HEK293T (cell line): ENCODE data around the gene KASH5.
"Not testable (repeated sequence)": the region's sequence is repeated elsewhere in the genome, so short reads cannot be mapped to it uniquely, and the experiment has no call there.

Experiments
- CTCF ChIA-PET: fragments of 350-600 bp; formaldehyde crosslinking; extraction: SDS; loops from one replicate; lab custom pipeline; 2021; ENCODE audit warnings: antibody characterized with exemption, inconsistent platforms; lab: Yijun Ruan, JAX
- POLR2A ChIA-PET: fragments of 350-600 bp; formaldehyde crosslinking; extraction: SDS; loops from one replicate; lab custom pipeline; 2020; ENCODE audit warnings: antibody characterized with exemption, inconsistent platforms; lab: Yijun Ruan, JAX
- DNase-seq: peaks from one replicate; pipeline ENCODE4 v3.0.0; 2012; ENCODE audit warnings: mixed read lengths; ENCODE audit errors: extremely low spot score
- ARNT ChIP-seq: fragments of 450-650 bp; IDR thresholded peaks from 2 replicates; pipeline ENCODE4 v1.6.1; 2017; ENCODE audit warnings: mild to moderate bottlenecking
- BHLHE40 ChIP-seq: fragments of 450-650 bp; IDR thresholded peaks from 2 replicates; pipeline ENCODE4 v1.6.1; 2016; ENCODE audit warnings: mild to moderate bottlenecking, moderate library complexity, borderline replicate concordance
- CTBP1 ChIP-seq: fragments of 450-650 bp; IDR thresholded peaks from 2 replicates; pipeline ENCODE4 v1.6.1; 2016; ENCODE audit warnings: borderline replicate concordance
- ELF4 ChIP-seq: fragments of 450-650 bp; IDR thresholded peaks from 2 replicates; pipeline ENCODE4 v1.6.1; 2017; ENCODE audit warnings: antibody characterized with exemption
- FOXA1 ChIP-seq: fragments of 450-650 bp; IDR thresholded peaks from 2 replicates; pipeline ENCODE4 v1.6.1; 2016; ENCODE audit warnings: mild to moderate bottlenecking
- FOXK2 ChIP-seq: fragments of 450-650 bp; IDR thresholded peaks from 2 replicates; pipeline ENCODE4 v1.6.1; 2016; ENCODE audit warnings: mild to moderate bottlenecking
- FOXM1 ChIP-seq: fragments of 450-650 bp; IDR thresholded peaks from 2 replicates; pipeline ENCODE4 v1.6.1; 2017; ENCODE audit warnings: mild to moderate bottlenecking, borderline replicate concordance
- HDGF ChIP-seq: fragments of 450-650 bp; IDR thresholded peaks from 2 replicates; pipeline ENCODE4 v1.6.1; 2017; ENCODE audit warnings: antibody characterized with exemption, borderline replicate concordance
- L3MBTL2 ChIP-seq: fragments of 450-650 bp; conservative IDR thresholded peaks from 2 replicates; pipeline ENCODE4 v1.6.1; 2016; ENCODE audit warnings: mild to moderate bottlenecking
- LEF1 ChIP-seq: fragments of 450-650 bp; IDR thresholded peaks from 2 replicates; pipeline ENCODE4 v1.6.1; 2017; ENCODE audit warnings: mild to moderate bottlenecking, borderline replicate concordance
- NFRKB ChIP-seq: fragments of 450-650 bp; IDR thresholded peaks from 2 replicates; pipeline ENCODE4 v1.6.1; 2016; ENCODE audit warnings: mild to moderate bottlenecking, moderate library complexity
- SP1 ChIP-seq: fragments of 450-650 bp; IDR thresholded peaks from 2 replicates; pipeline ENCODE4 v1.6.1; 2017
- SUZ12 ChIP-seq: fragments of 450-650 bp; IDR thresholded peaks from 2 replicates; pipeline ENCODE4 v1.6.1; 2016; ENCODE audit warnings: mild to moderate bottlenecking
- TARDBP ChIP-seq: fragments of 450-650 bp; IDR thresholded peaks from 2 replicates; pipeline ENCODE4 v1.6.1; 2016
- ZNF384 ChIP-seq: fragments of 450-650 bp; IDR thresholded peaks from 2 replicates; pipeline ENCODE4 v1.6.1; 2016
- TF ChIP-seq, protein P1 (sequence below): fragments of 450-650 bp; IDR thresholded peaks from 2 replicates; pipeline ENCODE4 v1.6.1; 2016

KASH5 gene

DNA sequence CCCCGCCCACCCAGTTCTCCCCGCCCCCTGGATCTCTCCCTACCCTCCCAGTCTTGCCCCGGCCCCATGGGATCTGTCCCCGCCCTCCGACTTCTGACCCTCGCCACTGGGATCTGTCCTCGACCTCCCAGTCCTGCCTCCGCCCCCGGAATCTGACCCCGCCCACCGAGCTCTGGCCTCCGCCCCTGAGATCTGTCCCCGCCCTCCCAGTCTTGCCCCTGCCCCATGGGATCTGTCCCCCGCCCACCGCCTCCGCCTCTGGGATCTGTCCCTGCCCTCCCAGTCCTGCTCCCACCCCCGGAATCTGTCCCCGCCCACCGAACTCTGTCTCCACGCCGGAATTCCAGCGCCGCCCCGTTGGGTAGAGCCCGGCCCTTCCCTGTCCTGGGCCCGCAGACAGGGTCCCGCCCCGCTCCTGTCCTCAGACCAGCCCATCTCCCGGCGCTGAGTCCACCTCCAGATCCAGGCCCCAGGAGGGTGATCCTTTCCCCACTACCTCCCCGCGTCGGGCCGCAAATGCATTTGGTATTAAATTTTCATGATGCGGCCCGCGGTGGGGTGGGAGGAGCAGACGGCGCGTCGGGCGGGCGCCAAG is 54.8 kb downstream of the KASH5 start:
- ChIA-PET CTCF (interaction anchor here (0.9 to 1.5 kb wide), 4 partner anchors 9 to 28 kb away, joined by 3 to 5 read pairs (median 4); partner anchors contain the start of genes ALDH16A1 and PIH1D1), POLR2A (interaction anchor here (0.5 to 3.1 kb wide), 5 partner anchors 9 to 233 kb away, joined by 3 to 20 read pairs (median 4); partner anchors contain the start of genes GFY and PIH1D1)
- TF ChIP-seq FOXM1, result no peak
- no peak for TF ChIP-seq TARDBP
- peak; percentile 86 for DNase-seq

DNA sequence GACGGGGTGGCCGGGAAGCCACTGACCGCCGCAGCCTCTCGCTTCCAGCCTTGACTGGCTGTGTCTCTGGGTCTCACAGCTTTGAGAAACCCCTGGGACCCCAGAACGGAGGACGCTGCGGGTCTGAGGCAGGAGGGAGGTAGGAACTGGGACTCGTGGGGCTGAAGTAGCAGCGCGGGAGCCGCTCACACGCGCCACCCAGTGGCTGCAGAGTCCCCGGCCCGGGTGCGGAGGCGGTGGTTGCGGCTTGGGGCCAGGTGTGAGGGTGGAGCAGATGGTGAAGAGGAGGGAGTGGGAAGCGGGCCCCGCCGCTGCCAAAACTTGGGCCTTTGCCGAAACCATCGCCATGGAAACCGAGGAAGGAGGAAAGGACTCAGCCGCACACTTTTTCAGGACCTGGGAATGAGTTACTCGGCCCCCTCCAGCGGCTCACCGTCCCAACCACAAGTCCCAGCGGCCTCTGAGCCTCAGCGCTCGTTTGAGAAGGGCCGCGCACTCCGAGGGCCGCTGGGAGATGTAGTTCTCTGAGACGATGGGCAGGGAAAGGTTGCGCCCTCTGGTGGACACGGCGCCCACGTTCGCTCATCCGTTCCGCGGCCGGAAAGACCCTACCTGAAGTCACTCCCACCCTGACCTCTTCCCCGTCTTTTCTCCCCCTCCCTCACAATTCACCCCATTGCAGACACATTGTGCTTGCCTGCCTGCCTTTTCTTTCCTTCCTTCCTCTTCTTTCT is 55.5 kb downstream of the KASH5 start:
- POLR2A ChIA-PET, result interaction anchor here (0.9 to 3.1 kb wide), 3 partner anchors 8 to 50 kb away, joined by 3 to 20 read pairs (median 4); partner anchors contain the start of genes GFY and PIH1D1
- no peak for TF ChIP-seq FOXK2
- TF ChIP-seq L3MBTL2, result peak; percentile 78
- TF ChIP-seq SUZ12, result peak; percentile 97; the same call in 1 of the 2 replicates
- no peak for TF ChIP-seq NFRKB

DNA sequence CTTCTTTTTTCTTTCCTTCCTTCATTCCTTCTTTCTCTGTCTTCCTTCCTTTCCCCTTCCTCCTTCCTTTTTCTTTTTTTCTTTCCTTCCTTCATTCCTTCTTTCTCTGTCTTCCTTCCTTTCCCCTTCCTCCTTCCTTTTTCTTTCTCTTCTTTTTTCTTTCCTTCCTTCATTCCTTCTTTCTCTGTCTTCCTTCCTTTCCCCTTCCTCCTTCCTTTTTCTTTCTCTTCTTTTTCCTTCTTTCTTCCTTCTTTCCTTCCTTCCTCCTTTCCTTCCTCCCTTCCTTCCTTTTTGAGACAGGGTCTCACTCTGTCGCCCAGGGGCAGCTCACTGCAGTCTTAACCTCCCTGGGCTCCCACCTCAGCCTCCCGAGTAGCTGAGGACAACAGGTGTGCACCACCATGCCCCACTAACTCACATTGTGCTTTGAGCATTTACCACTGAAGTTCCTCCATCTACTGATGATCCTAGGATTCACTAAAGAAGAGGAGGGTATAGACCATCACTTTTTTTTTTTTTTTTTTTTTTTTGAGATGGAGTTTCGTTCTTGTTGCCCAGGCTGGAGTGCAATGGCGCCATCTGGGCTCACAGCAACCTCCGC is 56.2 kb downstream of the KASH5 start:
- not testable (repeated sequence) for DNase-seq
- POLR2A ChIA-PET, result interaction anchor here (0.9 kb wide), 1 partner anchor 51 kb away, joined by 3 read pairs; no protein-coding TSS in a partner anchor
- CTCF ChIA-PET, result interaction anchor here (0.6 to 1.3 kb wide), 5 partner anchors 9 to 62 kb away, joined by 3 to 11 read pairs (median 6); partner anchors contain the start of gene ALDH16A1

More for the DNA sequence above, 55.5 kb downstream of the KASH5 start:
- CTCF ChIA-PET, result interaction anchor here (0.6 to 1.5 kb wide), 8 partner anchors 8 to 62 kb away, joined by 3 to 11 read pairs (median 4); partner anchors contain the start of genes ALDH16A1 and PIH1D1
- DNase-seq, result peak; percentile 82

DNA sequence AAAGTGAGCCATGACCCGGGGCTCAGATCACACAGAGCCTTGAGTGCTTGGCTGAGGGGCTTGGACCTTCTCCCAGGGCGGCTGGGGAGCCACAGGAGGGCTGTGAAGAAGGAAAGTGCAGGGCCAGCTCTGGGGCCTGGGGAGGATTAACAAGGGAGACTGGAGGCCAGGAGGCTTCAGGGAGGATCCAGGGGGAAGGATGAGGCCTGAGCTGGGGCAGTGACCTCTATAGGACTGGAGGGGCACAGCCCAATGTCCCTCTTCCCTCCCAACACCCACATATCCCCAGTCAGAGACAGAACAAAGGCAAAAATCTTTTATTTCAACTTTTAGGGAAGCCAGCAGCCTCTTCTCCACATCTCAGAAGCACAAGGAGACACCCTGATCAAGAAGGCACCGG is 57.9 kb downstream of the KASH5 start:
- ChIA-PET CTCF (no interaction called here), POLR2A (interaction anchor here (1.1 kb wide), 1 partner anchor 56 kb away, joined by 3 read pairs; no protein-coding TSS in a partner anchor)
- TF ChIP-seq CTBP1 (no peak), NFRKB (no peak), ZNF384 (no peak), FOXM1 (no peak), FOXA1 (no peak), FOXK2 (no peak), ARNT (no peak), LEF1 (no peak), BHLHE40 (no peak), SUZ12 (no peak)
- TF ChIP-seq, protein P1, sequence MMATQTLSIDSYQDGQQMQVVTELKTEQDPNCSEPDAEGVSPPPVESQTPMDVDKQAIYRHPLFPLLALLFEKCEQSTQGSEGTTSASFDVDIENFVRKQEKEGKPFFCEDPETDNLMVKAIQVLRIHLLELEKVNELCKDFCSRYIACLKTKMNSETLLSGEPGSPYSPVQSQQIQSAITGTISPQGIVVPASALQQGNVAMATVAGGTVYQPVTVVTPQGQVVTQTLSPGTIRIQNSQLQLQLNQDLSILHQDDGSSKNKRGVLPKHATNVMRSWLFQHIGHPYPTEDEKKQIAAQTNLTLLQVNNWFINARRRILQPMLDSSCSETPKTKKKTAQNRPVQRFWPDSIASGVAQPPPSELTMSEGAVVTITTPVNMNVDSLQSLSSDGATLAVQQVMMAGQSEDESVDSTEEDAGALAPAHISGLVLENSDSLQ, result no peak
- no peak for DNase-seq

DNA sequence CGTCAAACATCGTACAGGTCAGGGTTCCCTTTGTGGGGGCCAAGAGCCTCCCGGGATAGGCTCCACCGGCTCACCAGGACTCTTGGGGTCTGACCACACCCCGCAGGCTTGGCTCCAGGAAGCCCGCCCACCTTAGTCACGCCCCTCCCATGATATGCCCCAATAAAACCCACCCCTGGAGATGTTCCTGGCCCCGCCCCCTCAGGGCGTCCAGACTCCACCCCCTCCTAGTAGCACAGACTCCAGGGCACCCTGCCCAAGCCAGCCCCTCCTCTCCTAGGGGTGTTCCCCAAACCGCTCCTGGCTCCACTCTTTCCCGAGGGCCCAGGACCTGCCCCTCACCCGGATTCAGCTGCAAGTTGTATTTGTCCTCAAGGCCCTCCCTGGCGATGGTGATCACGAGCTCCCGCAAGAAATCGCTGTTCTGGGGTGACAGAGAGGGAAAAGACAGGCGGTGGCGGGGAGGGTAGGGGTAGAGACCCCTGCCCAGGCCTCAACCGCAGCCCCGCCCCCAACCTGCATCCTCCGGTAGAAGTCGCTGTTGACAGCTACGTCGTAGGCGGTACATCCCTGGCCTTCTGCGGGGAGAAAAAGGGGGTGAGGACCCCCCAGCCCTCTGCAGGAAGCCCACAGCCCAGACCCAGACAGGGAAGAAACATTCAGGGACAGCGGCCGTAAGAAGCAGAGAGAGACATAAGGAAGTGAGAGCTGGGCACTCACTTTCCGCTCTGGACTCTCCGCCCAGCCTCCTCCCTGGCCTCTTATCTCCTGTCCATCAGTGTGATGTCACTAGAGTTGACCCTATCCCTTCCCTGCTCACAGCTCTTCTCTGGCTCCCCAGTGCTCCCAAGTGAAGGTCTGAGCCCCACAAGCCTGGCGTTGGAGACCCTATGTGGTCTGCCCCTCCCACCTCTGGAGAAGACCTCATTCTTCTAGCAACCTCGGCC is 59.7 kb downstream of the KASH5 start:
- ChIA-PET CTCF (interaction anchor here (0.6 to 1.0 kb wide), 2 partner anchors 56 to 123 kb away, joined by 3 read pairs; no protein-coding TSS in a partner anchor), POLR2A (interaction anchor here (1.1 to 1.5 kb wide), 3 partner anchors 25 to 58 kb away, joined by 3 to 4 read pairs (median 4); no protein-coding TSS in a partner anchor)
- TF ChIP-seq, protein P1, result no peak
- TF ChIP-seq SUZ12 (no peak), ZNF384 (no peak), L3MBTL2 (no peak), BHLHE40 (no peak), CTBP1 (no peak), FOXK2 (no peak), HDGF (no peak), TARDBP (no peak), LEF1 (no peak)
- DNase-seq, result no peak

DNA sequence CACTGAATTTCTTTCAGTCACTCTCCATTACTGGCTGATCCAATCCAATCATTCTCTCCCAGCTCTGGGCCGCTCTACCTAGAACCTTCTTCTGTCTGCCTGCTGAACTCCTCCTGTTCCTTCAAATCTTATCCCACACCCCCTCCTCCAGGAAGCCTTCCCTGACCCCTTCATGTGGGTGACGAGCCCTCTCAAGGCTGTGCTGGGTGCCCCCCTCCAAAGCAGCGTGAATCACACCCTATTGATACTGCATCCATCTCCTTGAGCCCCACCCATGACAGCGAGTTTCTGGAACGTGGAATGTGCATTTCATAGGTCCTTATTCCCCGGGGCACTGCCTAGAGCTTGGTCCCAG is 60.4 kb downstream of the KASH5 start:
- DNase-seq, result no peak
- ChIA-PET CTCF (no interaction called here), POLR2A (interaction anchor here (1.2 to 1.5 kb wide), 2 partner anchors 24 to 45 kb away, joined by 4 read pairs; no protein-coding TSS in a partner anchor)
- TF ChIP-seq SP1 (no peak), TARDBP (no peak), ELF4 (no peak), HDGF (no peak), L3MBTL2 (no peak), FOXA1 (no peak), BHLHE40 (no peak), SUZ12 (no peak), LEF1 (no peak), NFRKB (no peak), ARNT (no peak), CTBP1 (no peak), ZNF384 (no peak), FOXK2 (no peak), FOXM1 (no peak)
- TF ChIP-seq, protein P1, result no peak
